Epithelial cell of proximal tubule (primary cell): ENCODE results near the gene IGDCC3. TPM values are rescaled to one million over a fixed set of nuclear protein-coding genes. Genes with fewer than 3 reads are reported as not detected.
"Not testable (repeated sequence)": the region's sequence is repeated elsewhere in the genome, so short reads cannot be mapped to it uniquely, and the experiment has no call there.

Source experiments
- DNase-seq: peaks from one replicate; pipeline ENCODE4 v3.0.0-alpha.2; 2011; ENCODE audit warnings: low read depth
- H3K4me3 ChIP-seq: 2 replicates; pipeline ENCODE4 v1.5.1; 2011; ENCODE audit warnings: low read depth, mild to moderate bottlenecking, low read length
- total RNA-seq: library from RNA; depleted of rRNA; stranded (reverse); fragments of >200 nt; gene quantifications from 2 replicates; pipeline ENCODE4 v1.2.3, GENCODE V29; 2015
- TF ChIP-seq, protein P1 (sequence below): conservative IDR thresholded peaks from 2 replicates; pipeline ENCODE4 v1.5.1; 2012; ENCODE audit warnings: low read depth, mild to moderate bottlenecking, low read length

The IGDCC3 gene
- total RNA-seq, 1 donor from 2014 or later, result not detected

- TF ChIP-seq, protein P1, sequence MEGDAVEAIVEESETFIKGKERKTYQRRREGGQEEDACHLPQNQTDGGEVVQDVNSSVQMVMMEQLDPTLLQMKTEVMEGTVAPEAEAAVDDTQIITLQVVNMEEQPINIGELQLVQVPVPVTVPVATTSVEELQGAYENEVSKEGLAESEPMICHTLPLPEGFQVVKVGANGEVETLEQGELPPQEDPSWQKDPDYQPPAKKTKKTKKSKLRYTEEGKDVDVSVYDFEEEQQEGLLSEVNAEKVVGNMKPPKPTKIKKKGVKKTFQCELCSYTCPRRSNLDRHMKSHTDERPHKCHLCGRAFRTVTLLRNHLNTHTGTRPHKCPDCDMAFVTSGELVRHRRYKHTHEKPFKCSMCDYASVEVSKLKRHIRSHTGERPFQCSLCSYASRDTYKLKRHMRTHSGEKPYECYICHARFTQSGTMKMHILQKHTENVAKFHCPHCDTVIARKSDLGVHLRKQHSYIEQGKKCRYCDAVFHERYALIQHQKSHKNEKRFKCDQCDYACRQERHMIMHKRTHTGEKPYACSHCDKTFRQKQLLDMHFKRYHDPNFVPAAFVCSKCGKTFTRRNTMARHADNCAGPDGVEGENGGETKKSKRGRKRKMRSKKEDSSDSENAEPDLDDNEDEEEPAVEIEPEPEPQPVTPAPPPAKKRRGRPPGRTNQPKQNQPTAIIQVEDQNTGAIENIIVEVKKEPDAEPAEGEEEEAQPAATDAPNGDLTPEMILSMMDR, result no peak
- no peak overlapping the region for H3K4me3 ChIP-seq
Observed at GRCh38 chr15:65399001-65399706, 21.4 kb upstream of the IGDCC3 start.

GRCh38 chr15:65398486-65398885, 20.7 kb upstream of the IGDCC3 start:
- not testable (repeated sequence) for H3K4me3 ChIP-seq, DNase-seq

More at GRCh38 chr15:65399001-65399706, 21.4 kb upstream of the IGDCC3 start:
- no peak for DNase-seq

- no peak overlapping the region for H3K4me3 ChIP-seq
- TF ChIP-seq, protein P1, result no peak
- no peak for DNase-seq
Observed at GRCh38 chr15:65396965-65397317, 19.1 kb upstream of the IGDCC3 start.

DNA sequence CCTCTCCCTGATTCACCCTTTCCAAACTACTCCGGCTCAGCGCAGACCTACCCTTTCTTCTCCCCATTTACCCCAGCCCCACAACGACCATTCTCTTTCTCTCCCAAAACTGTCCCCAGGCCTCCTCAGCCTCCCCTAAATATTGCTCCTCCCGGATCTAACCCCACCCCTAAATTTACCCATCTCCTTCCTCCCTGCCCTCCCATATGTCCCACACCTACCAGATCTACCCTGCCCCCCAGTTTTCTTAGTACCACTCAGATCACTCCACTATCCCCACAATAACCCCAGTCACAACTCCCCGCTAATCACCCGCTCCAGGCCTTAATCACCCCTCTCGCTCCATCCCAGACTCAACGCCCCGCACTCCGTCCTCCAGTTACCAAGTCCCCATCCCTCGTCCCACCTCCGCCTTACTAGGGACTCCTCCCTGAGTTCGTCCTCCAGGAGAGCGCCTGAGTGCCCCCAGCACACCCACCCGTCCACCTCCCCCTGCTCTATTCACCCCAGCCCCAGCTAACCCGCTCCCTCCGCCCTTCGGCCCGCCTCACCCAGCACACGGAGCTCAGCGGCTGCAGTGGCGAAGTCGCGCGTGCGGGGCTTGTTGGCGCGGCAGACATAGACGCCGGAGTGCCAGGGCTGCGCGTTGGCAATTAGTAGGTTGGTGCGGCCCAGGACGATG, 18.6 kb upstream of the IGDCC3 start:
- TF ChIP-seq, protein P1, result no peak
- no peak for DNase-seq
- H3K4me3 ChIP-seq, result no peak overlapping the region

- no peak for DNase-seq
- TF ChIP-seq, protein P1, result no peak
Observed at GRCh38 chr15:65395567-65396202, 17.9 kb upstream of the IGDCC3 start.

GRCh38 chr15:65394936-65395335, 17.1 kb upstream of the IGDCC3 start:
- H3K4me3 ChIP-seq, result no peak overlapping the region
- TF ChIP-seq, protein P1, result no peak
- DNase-seq, result no peak

More at GRCh38 chr15:65395567-65396202, 17.9 kb upstream of the IGDCC3 start:
- H3K4me3 ChIP-seq, result no peak overlapping the region

GRCh38 chr15:65394280-65394789, 16.5 kb upstream of the IGDCC3 start:
- TF ChIP-seq, protein P1, result no peak
- DNase-seq, result no peak
- H3K4me3 ChIP-seq, result no peak overlapping the region
